NCI-H748 treated with DMSO at 0.1 percent for 48 hours (cell line): ENCODE measurements around the gene PDGFA.

Source experiments
- DNase-seq: peaks from one replicate; lab custom pipeline; 2025; lab: John Stamatoyannopoulos, UW

The PDGFA gene

GRCh38 chr7:472640-472957 is 47.0 kb downstream of the PDGFA start:
- DNase-seq = no peak

GRCh38 chr7:471866-472639 is 47.6 kb downstream of the PDGFA start:
- no peak for DNase-seq

GRCh38 chr7:471191-471865 is 48.3 kb downstream of the PDGFA start:
- DNase-seq = no peak

GRCh38 chr7:469563-469961 is 50.1 kb downstream of the PDGFA start:
- no peak for DNase-seq

GRCh38 chr7:468681-469562 is 50.7 kb downstream of the PDGFA start:
- no peak for DNase-seq

GRCh38 chr7:467856-468545 is 51.6 kb downstream of the PDGFA start:
- no peak for DNase-seq

- no peak for DNase-seq
Measured at GRCh38 chr7:467393-467828, 52.2 kb downstream of the PDGFA start.

- no peak for DNase-seq
Measured at GRCh38 chr7:466465-467191, 53.0 kb downstream of the PDGFA start.

- no peak for DNase-seq
Measured at GRCh38 chr7:465710-466400, 53.8 kb downstream of the PDGFA start.

GRCh38 chr7:464454-465401 is 54.9 kb downstream of the PDGFA start:
- DNase-seq = no peak

GRCh38 chr7:463817-464453 is 55.7 kb downstream of the PDGFA start:
- no peak for DNase-seq

GRCh38 chr7:463362-463781 is 56.3 kb downstream of the PDGFA start:
- no peak for DNase-seq

GRCh38 chr7:462173-463103 is 57.2 kb downstream of the PDGFA start:
- no peak for DNase-seq

- DNase-seq = no peak
Measured at GRCh38 chr7:461453-462172, 58.0 kb downstream of the PDGFA start.

- DNase-seq = no peak
Measured at GRCh38 chr7:461117-461452, 58.6 kb downstream of the PDGFA start.

- DNase-seq = no peak
Measured at GRCh38 chr7:460374-461116, 59.1 kb downstream of the PDGFA start.
